Glutamatergic neuron (in vitro differentiated cells): ENCODE measurements around the gene MFNG. TPM values are rescaled to one million over a fixed set of nuclear protein-coding genes. Genes with fewer than 3 reads are reported as not detected.

Source experiments
- DNase-seq: peaks from one replicate; pipeline ENCODE4 v3.0.0; 2022
- H3K27ac Mint-ChIP-seq: one replicate; pipeline ENCODE4 v1.8.0; 2020; ENCODE audit warnings: mild to moderate bottlenecking, mixed read lengths, inconsistent platforms; ENCODE audit not compliant: unreplicated experiment
- H3K27me3 Mint-ChIP-seq: one replicate; pipeline ENCODE4 v1.8.0; 2020; ENCODE audit warnings: mild to moderate bottlenecking, moderate library complexity, mixed read lengths, inconsistent platforms; ENCODE audit not compliant: unreplicated experiment
- H3K36me3 Mint-ChIP-seq: one replicate; pipeline ENCODE4 v1.8.0; 2020; ENCODE audit warnings: mild to moderate bottlenecking, mixed read lengths, inconsistent platforms; ENCODE audit not compliant: unreplicated experiment
- H3K4me1 Mint-ChIP-seq: one replicate; pipeline ENCODE4 v1.8.0; 2020; ENCODE audit warnings: mild to moderate bottlenecking, low read depth, mixed read lengths, inconsistent platforms; ENCODE audit not compliant: unreplicated experiment
- H3K4me3 Mint-ChIP-seq: one replicate; pipeline ENCODE4 v1.8.0; 2020; ENCODE audit warnings: mild to moderate bottlenecking, mixed read lengths, inconsistent platforms; ENCODE audit not compliant: unreplicated experiment
- H3K9me3 Mint-ChIP-seq: one replicate; pipeline ENCODE4 v1.8.0; 2020; ENCODE audit warnings: mild to moderate bottlenecking, moderate library complexity, mixed read lengths, inconsistent platforms; ENCODE audit not compliant: unreplicated experiment
- total RNA-seq: library from RNA; stranded (reverse); fragmentation: NEBNext Ultra II Directional; extraction: Animal tissue kit (Norgen Biotek cat#: 25700); gene quantifications from one replicate; pipeline ENCODE4 v1.2.1, GENCODE V29; 2021; ENCODE audit not compliant: unreplicated experiment
- TF ChIP-seq, protein P1 (sequence below): fragments of 200-600 bp; sonication (generic); IDR thresholded peaks from one replicate; pipeline ENCODE4 v1.5.0; 2021; ENCODE audit not compliant: partially characterized antibody, unreplicated experiment

Gene MFNG
- total RNA-seq, 1 donor from 2014 or later = 61.1 TPM

GRCh38 chr22:37509059-37509860 is 23.1 kb upstream of the MFNG start:
- Mint-ChIP-seq H3K9me3 (peaks cover 2% of the 10 kb centered on the region), H3K27ac (no peak overlapping the region), H3K4me3 (no peak overlapping the region), H3K36me3 (no peaks in the 10 kb centered on the region), H3K27me3 (peaks cover 10% of the 10 kb centered on the region), H3K4me1 (peaks cover 9% of the 10 kb centered on the region)
- TF ChIP-seq, protein P1, sequence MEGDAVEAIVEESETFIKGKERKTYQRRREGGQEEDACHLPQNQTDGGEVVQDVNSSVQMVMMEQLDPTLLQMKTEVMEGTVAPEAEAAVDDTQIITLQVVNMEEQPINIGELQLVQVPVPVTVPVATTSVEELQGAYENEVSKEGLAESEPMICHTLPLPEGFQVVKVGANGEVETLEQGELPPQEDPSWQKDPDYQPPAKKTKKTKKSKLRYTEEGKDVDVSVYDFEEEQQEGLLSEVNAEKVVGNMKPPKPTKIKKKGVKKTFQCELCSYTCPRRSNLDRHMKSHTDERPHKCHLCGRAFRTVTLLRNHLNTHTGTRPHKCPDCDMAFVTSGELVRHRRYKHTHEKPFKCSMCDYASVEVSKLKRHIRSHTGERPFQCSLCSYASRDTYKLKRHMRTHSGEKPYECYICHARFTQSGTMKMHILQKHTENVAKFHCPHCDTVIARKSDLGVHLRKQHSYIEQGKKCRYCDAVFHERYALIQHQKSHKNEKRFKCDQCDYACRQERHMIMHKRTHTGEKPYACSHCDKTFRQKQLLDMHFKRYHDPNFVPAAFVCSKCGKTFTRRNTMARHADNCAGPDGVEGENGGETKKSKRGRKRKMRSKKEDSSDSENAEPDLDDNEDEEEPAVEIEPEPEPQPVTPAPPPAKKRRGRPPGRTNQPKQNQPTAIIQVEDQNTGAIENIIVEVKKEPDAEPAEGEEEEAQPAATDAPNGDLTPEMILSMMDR = no peak
- no peak for DNase-seq

DNA sequence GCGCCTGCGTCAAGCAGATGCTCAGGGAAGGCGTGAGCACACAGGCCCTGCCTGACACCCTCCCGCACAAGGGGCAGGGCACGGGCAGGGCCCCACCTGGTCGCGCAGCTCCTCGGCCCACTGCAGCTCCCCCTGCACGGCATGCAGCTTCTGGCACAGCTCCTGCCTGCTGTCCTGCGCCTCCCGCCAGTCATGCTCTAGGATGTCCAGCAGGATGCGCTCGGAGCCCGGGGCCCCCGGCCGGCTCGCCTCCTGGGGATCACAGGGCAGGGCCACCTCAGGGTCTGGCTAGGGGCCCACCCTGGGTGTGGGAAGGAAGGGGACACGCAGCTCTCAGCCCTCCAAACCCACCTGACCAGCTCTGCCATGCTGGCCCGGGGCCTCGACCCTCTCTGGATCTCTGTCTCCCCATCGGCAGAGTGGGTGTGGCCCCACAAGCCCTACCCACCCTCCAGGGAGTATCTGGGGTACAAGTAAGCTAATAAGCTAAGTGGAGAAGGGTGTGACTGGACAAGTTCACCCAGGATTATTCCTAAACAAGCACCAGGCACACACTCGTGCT is 22.3 kb upstream of the MFNG start:
- Mint-ChIP-seq H3K4me1 (peaks cover 9% of the 10 kb centered on the region), H3K36me3 (no peaks in the 10 kb centered on the region), H3K27me3 (peaks cover 10% of the 10 kb centered on the region), H3K9me3 (peaks cover 2% of the 10 kb centered on the region), H3K4me3 (no peak overlapping the region), H3K27ac (no peak overlapping the region)
- TF ChIP-seq, protein P1 = no peak
- no peak for DNase-seq

DNA sequence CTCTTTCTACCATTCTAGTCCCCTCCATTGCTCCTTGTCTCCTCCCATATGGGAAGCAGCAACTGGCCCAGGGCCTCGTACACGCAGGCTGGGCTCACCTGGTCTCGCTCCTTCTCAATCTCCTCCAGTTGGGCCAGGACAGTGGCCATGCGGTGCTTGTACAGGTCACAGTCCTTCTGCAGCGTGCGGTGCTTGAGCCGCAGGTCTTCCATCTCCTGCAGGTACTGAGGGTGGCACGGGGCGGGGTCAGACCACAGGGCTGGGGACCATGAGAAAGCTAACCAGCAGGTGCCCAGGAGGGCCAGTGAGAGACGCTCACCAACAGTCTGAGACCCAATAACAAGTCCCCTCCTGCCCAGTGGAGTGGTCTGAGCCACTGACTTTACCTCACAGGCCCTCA is 21.5 kb upstream of the MFNG start:
- H3K4me3 Mint-ChIP-seq = no peak overlapping the region
- H3K4me1 Mint-ChIP-seq = peaks cover 9% of the 10 kb centered on the region
- H3K9me3 Mint-ChIP-seq = peaks cover 2% of the 10 kb centered on the region
- H3K27me3 Mint-ChIP-seq = peaks cover 13% of the 10 kb centered on the region
- no peak overlapping the region for H3K27ac Mint-ChIP-seq
- TF ChIP-seq, protein P1 = no peak
- H3K36me3 Mint-ChIP-seq = no peaks in the 10 kb centered on the region
- no peak for DNase-seq

DNA sequence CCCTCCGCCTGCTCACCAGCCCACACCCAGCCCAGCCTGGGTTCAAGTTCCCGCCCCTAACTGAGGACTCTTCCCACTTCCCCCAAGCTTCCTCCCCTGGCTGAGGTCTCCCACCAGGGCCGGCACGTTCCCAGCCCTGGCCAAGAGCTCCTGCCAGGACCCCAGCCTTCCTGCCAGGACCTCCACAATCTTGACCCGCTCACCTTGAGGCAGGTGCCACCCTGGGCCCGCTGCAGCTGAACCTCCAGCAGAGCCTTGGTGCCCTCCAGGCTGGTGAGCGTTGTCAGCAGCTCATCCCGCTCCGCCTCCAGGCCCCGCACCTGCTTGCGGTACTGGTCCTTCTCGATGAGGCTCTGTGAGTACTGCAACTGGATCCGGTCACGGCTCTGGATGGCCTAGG is 19.8 kb upstream of the MFNG start:
- no peaks in the 10 kb centered on the region for H3K36me3 Mint-ChIP-seq
- peaks cover 11% of the 10 kb centered on the region for H3K4me1 Mint-ChIP-seq
- DNase-seq = no peak
- peaks cover 11% of the 10 kb centered on the region for H3K27me3 Mint-ChIP-seq
- TF ChIP-seq, protein P1 = no peak
- H3K4me3 Mint-ChIP-seq = no peak overlapping the region
- peaks cover 5% of the 10 kb centered on the region for H3K9me3 Mint-ChIP-seq
- no peak overlapping the region for H3K27ac Mint-ChIP-seq

- DNase-seq = no peak
- Mint-ChIP-seq H3K27me3 (peaks cover 11% of the 10 kb centered on the region), H3K9me3 (peaks cover 5% of the 10 kb centered on the region), H3K27ac (no peak overlapping the region), H3K36me3 (no peaks in the 10 kb centered on the region), H3K4me1 (peaks cover 14% of the 10 kb centered on the region), H3K4me3 (no peak overlapping the region)
- TF ChIP-seq, protein P1 = no peak
Measured at GRCh38 chr22:37505565-37505964, 19.4 kb upstream of the MFNG start.
